Measurements from ENCODE around the gene KIAA0513.
A peak's percentile ranks its signal among the peaks of the same experiment; 100 is the strongest.

KIAA0513 gene, protein sequence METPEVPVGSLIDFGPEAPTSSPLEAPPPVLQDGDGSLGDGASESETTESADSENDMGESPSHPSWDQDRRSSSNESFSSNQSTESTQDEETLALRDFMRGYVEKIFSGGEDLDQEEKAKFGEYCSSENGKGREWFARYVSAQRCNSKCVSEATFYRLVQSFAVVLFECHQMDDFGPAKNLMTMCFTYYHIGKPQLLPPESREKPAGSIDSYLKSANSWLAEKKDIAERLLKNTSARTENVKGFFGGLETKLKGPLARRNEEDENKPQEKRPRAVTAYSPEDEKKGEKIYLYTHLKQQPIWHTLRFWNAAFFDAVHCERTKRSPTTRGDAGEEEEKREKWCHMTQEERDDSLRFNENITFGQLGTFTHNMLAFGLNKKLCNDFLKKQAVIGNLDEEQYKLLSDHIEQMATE

DNA sequence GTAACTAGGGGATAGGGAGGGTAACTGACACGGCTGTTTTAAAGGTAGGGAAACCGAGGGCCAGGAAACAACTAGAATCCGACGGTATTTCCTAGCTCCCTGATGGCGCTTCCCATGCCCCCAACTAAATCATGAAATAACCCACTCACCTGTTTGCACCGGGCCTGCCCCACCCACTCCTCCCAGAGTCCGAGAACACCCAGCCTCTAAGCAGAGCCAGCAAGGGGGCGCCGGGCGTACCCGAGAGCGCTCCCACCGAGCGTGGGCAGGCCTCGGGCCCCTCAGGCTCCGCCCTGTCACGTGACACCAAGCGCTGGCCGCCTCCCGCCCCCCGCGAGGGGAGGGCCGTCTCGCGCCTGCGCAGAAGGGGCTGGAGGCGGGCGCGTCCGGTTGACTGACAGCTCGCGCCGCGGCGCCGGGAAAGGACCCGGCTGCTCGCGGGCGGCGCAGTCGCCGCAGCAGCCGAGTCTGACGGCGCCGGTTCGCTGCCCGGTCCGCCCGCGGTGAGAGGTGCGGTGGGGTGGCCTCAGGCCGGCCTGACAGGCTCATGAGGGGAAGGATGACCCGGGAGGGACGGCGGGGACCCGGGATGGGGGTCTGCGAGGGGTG lies at the start of gene KIAA0513:
TSS of gene KIAA0513 (plus strand) at position 447 of the 609 bp plus-strand sequence. CDS start 39,277 bp downstream, outside the sequence.
- peak; percentile 88 to 94 (median 91) for DNase-seq (ENCODE audit: low read depth in 3 of 3)

DNA sequence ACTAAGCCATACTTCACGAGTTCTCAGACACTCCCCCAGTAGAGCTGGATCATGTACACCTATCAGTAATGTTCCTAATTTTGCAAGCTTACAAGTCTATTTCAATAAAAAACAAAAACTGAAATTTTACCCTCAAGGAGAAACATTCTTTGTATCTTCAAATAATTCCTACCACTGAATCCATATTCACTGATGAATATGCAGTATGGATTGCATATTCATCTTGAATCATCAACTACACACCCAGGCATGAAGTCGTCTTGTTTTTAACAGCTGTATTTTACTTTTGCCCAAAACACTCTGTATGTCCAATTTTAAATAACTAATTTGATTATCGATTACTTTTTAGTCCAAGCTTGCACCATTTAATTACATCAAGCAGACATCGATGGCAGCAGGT lies 48.1 kb upstream of the KIAA0513 start:
- DNase-seq (ENCODE audit: low read depth in 3 of 3): no peak

DNA sequence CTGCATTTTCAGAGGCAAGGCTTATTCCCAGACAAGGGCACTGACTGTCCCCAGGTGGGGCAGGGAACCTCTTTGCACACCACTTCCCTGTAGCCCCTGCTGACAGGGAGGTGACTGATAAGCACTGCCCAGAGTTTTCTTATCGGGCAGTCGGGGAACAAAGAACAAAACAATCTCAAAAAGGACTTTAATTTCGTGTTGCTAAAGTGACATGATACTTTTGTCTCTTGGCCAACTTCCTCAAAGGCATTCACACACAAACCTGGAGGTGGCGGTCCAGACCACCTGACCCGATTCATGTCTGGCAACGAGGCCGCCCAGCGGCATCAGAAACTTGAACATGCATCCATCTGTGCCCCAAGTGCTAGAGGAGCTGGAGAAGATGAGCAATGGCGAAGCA lies 45.2 kb upstream of the KIAA0513 start:
- no peak for DNase-seq (ENCODE audit: low read depth in 3 of 3)

DNA sequence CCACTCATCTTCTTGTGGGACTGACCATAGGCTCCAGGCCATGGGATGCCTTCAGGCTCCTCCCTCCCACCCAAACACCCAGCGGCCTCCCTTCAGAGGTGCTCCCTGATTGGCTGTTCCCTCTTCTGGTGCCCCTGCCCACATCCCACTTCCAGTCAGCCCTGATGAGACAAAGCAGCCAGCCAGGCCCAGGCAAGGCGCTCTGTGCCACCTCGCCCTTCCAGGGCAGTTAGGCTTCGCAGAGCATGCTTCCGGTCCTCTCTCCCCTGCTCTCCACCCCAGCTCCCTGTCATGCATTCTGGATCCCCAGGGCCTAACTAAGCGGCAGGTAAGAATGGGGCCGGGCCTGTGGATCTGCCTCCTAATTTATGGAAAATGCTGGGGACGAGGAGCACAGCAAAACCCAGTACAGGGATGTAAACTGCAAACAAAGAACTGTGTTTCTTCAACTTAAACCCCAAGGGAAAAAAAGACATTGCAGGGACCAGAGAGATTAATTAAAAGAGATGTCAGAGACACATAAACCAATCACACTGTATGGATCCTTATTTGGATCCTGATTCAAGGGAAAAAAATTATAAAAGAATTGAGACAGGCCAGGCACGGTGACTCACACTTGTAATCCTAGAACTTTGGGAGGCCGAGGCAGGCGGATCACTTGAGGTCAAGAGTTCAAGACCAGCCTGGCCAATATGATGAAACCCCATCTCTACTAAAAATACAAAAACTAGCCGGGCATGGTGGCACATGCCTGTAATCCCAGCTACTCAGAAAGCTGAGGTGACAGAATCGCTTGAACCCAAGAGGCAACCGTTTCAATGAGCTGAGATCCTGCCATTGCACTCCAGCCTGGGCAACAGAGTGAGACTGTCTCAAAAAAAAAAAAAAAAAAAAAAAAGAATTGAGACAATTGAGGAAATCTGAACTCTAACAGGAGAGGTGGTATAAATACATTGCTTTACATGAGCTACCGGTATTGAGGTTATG lies 42.2 kb upstream of the KIAA0513 start:
- DNase-seq (ENCODE audit: low read depth in 3 of 3): no peak

DNA sequence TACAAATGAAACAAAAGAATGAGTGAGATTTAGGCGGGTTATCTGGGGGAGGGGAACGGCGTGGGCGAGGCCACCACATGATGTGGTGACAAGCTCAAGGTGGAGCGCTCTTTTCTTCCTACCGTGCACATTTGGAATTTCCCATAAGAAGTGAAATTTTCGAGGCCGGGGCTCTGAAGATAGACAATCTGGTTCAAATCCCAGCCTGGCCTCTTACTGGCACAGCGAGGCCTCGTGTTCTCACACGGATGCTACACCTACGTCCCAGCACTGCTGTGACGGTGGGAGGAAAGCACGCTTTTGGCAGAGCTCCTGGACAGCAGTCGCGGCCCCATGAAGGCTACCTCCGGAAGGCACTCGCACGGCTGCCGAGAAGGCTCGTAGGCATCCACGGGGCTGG lies 41.5 kb upstream of the KIAA0513 start:
- DNase-seq (ENCODE audit: low read depth in 3 of 3): peak in 1 of 3 experiments; percentile 48

DNA sequence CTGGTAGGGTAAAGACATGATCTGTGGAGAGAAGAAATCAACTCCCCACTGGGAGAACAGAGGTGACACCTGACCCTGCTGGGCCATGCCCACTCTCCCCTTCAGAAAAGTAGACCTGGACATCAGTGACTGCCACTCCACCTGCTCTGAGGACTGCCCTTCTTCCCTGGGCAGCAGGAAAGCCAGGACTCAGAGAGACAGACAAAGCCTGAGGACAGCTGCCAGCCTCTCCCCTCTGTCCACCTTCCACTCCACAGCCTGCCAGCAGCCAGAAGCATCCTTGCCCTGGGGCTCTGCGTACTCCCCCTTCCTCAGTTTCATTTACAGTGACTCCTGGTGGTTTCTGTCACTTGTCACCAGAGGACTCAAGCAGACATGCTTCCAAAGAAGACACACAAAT lies 40.7 kb upstream of the KIAA0513 start:
- no peak for DNase-seq (ENCODE audit: low read depth in 3 of 3)

DNA sequence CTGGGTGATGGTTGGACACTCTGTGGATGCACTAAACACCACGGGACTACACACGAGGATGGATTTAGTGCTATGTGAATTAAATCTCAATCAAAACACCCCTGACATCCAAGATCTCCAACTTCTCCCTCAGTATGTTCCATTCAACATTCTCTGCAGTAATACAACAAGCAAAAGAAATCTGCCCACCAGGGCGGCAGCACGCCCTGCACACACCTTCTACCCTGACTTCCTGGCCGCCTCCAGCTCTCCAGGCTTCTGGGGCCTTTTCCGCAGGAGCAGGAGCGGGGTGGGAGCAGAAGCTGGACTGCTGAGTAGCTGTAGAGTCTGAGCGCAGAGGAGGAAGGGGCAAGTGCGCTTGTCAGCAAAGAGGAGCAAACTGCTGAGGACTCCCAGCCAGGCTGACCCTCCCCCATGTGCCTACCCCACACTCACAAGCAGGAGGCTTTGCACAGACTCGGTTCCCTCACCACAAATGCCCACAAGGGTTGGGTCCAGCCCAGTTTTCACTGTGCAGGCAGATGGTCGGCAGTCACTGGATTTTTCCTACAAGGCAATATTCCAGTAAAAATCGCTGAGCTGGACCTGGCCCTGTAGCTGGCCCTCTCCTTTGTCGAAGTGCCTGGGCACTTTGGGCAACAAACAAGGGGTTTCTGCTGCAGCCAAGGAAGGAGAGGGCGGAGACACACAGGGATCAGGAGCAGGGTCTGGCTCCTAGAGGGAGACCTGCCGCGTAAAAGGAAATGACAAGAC lies 39.1 kb upstream of the KIAA0513 start:
- DNase-seq (ENCODE audit: low read depth in 3 of 3): no peak

DNA sequence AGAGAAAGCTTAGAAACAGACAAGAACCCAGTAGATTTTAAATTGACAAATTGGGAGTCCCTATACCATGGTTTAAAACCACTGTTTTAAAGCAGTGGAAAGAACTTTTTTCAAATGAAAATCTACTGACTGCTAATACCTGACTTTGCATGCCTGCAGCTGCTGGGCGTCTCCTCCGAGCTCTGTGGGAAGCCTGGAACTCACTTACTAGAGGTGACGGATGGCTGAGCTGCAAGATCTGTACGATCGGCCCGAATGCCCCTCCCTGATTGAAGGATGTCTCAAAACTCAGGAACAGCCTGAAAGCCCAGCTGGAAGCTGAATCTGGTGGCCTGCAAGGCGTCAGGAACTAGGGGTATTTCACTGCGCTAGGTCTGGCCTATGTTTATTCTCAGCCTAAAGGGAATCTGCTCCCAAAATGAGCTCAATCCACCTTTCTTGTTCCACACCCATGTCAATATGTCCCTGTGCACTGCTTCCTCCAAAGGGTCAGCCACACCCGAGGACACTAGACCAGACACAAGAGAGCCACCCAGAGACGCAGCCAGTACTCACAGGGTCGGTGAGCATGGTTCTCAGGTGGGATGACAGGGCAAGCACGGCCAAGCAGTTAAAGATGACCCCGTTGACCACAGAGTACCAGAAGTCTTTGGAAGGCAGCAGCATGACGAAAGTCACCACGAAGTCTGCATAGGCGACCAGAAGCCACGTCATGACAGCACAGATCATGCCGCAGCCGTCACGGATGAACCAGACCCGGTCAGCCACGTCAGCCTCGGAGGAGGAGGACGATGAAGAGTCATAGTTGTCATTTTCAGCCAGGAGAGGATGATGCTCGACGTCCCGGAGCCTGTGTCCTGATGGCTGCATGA lies 37.6 kb upstream of the KIAA0513 start:
- DNase-seq (ENCODE audit: low read depth in 3 of 3): no peak

DNA sequence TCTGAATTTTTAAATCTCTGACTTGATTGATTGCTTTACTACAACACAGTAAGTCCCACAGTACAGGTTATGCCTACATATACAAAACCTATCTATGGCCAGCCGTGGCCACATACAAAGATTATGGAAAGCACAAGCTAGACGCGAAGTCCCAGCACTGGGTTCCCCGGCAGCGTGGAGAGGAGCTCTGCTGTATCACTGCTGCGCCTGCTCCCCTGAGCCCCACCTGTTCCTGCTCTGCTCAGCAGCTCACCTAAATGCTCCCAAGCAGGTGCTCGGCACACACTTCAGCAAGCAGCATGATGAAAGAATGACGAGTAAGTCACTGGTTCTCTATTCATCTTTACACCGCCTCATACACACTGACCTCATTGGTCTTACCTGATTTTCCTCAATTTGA lies 36.8 kb upstream of the KIAA0513 start:
- DNase-seq (ENCODE audit: low read depth in 3 of 3): no peak

DNA sequence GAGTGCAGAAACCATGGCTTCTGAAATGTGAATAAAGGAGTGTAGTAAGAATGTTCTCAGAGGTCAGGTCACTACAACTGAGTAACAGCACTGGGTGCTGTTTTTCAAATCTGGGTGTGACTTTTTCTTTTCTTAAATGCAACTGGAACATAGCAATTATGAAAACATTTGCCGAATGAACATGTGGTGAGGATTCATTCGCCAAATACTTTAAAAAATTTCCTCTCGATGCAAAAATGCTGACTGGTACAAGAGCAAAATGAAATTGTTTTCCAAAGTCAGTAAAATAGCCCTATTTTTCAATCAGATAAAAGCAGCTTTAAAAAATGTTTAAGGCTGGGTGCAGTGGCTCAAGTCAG lies 34.9 kb upstream of the KIAA0513 start:
- no peak for DNase-seq (ENCODE audit: low read depth in 3 of 3)

DNA sequence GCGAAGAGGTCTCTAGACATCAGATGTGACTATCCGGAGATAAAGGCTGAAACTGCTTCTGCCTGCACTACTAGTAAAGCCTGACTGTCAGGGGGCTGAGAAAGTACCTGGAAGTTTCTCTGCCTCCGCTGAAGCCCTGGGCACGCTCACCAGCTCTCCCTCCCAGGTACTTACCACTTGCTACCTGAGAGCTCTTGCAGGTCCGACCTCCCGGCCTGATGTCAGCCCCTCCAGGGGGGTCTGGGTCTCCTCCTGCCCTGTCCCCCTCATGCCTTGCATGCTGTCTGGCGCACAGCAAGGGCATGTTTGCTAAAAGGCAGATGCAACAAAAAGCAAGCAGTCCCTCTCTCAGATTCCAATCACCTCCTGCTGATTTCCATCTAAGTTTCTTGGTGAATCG lies 33.7 kb upstream of the KIAA0513 start:
- DNase-seq (ENCODE audit: low read depth in 3 of 3): no peak

DNA sequence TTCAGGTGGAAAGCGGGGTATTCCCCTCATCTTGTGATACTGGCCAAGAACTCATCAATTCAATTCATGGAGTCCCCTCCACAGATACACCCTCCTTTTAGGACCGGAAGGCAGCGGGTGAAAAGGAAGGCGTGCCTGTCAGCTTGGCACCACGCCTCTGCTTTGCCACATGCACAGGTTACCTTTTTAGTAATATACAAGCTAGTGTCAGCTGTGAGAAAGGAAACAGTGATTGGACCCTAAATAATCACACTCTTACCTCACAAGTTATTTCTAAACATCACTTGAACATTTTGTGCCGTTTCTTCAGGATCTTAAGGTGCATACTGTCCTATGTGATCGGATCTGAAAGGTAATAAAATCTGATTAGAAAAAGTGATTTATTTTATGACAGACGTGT lies 31.9 kb upstream of the KIAA0513 start:
- DNase-seq (ENCODE audit: low read depth in 3 of 3): peak in 1 of 3 experiments; percentile 14

DNA sequence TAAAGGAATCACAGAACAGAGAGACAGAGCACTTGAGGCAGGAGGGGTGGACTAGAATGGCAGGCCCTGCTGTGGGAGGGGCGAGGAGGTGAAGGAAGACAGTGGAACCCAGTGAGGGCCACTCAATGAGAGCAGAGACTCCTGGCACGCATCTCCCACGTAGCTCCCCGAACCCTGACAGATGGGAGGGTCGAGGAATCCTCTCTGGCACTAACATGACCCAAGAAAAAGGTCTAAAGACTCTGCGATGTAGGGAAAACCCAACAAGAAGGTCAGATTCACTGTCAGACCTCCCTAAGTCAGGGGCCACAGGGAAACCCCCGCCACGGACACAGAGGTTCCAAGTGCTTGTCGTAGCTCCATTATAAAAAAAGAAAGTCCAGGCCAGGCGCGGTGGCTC lies 31.2 kb upstream of the KIAA0513 start:
- DNase-seq (ENCODE audit: low read depth in 3 of 3): no peak

DNA sequence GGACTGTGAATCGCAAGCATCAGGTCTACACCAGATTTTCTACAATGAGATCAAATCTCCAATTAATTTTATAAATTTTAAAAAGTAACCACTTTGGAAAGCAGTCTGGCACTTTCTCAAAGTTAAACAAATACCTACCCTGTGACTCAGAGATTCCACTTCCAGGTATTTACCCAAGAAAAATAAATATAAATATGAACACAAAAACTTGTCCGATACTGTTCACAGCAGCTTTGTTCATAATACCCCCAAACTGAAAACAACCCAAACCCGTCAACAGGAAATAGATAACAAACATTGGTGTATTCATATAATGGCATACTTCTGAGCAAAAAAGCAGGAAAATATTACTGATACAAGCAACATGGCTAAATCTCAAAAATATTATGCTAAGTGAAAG lies 28.4 kb upstream of the KIAA0513 start:
- DNase-seq (ENCODE audit: low read depth in 3 of 3): no peak

DNA sequence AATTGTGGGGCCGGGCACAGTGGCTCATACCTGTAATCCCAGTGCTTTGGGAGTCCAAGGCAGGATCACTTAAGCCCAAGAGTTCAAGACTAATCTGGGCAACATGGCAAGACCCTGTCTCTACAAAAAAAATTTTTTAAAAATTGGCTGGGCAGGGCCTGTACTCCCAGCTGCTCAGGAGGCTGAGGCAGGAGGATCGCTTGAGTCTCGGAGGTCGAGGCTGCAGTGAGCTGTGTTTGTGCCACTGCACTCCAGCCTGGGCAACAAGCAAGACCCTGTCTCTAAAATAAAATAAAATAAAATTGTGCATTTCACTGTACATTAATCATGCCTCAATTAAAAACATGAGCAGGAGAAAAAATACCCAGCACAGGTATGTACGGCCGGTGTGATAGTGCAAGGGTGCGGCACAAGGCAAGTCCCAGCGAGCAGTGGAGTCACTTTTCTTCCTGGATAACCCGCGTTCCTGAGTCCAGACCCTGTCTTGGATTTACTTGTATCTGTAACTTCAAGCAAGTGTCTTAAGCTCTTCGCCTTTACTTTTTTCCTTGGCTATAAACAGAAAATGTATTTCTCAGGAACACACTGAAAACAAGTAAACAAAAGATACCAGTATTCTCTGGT lies 27.6 kb upstream of the KIAA0513 start:
- DNase-seq (ENCODE audit: low read depth in 3 of 3): no peak

DNA sequence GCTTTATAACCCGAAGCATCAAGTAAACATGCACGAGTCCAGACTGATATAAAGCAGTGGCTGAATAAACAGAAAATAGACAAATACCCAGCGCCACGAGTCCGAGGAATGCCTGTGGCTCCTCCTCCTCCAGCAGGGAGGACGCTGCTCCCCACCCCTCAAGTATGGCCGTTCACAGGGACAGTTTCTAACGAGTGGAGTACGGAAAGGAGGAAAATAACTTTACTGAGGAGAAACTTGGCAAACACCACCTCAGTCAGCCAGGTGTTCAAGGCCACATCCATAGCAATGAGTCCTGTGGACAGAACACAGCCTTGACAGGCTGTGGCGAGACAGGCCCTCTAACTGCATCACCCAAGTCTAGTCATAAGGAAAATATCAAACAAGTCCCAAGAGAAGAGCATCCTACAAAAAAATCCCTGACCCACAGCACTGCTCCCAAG lies 25.5 kb upstream of the KIAA0513 start:
- no peak for DNase-seq (ENCODE audit: low read depth in 3 of 3)

DNA sequence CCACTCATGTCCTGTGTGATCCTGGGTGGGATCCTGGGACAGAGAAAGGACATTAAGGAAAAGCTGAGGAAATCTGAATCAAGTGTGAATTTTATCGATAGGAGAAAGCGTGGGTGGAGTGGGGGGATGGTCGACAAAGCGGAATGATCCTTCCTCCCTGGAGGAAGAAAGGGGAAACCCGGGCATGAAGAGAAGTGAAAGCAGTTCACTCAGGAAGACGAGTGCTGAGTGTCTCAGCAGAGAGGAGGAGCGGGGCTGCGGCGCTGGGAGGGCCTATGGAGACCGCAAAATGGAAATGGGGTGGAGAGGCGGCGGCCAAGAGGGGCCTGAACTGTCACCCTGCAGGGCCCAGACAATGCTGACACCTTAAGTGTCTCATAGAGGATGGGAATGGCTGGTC lies 25.0 kb upstream of the KIAA0513 start:
- DNase-seq (ENCODE audit: low read depth in 3 of 3): no peak

DNA sequence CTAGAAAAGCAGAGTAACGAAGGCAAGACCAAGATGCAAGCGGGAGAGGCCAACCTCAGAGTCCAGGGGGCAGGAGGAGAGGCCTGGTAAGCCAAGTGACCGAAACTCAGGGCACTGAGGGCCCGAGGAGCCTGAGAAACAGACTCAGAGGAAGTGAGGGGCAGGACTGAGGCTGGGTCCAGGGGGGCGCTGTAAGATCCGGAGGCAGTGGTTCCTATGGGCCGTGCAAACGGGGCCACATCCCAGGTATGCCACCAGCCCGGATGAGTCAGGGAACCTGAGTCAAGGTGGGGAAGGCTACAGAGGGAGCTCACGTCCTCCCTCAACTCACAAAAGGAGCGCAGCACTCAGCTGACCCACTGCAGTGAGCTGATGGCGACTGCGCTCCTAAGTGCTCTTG lies 24.5 kb upstream of the KIAA0513 start:
- DNase-seq (ENCODE audit: low read depth in 3 of 3): no peak

DNA sequence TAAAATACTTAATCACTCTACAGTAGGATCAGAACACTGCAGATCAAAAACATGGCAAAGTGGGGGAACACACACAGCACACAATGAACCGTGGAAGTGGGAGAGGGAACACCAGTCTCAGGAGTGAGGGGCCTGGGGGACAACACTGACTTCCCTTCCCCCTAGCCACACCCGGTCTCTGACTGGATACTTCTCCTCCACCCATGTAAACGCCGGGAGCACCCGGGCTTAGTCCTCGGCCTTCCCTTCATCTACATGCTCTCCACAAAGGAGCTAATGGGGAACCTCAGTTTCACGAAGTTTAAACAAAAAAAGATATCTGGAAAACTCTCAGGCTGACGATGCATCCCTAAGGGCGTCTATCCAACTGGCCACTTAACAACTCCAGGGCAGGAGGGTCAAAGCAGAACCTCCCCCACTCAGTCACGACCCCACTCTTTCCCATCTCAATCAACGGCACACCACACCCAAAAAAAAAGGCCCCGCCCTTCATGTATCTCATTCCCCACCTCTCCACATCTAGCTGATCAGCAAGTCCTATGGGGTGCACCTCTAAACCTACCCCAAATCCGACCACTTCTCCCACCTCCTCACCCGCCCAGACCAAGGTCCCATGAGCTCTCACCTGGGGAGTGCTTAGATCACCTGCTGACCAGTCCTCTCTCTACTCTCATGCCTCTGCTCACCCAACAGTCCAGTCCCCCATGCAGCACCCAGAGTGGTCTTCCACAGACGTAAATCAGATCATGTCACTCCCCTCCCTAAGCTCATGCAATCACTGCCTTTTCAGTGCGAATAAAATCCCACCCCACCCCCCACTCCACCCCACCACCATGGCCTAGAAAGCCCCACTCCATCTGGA lies 23.6 kb upstream of the KIAA0513 start:
- no peak for DNase-seq (ENCODE audit: low read depth in 3 of 3)

Measured in stimulated activated CD4-positive, alpha-beta T cell treated with anti-CD3 and anti-CD28 coated beads, TNF-alpha, amount 100 ng/mL, for 24 hours (primary cell).